Panc1 (cell line): ENCODE measurements around the gene PON2.
A peak's percentile ranks its signal among the peaks of the same experiment; 100 is the strongest.

ENCODE experiments used
- POLR2AphosphoS5 ChIP-seq: IDR thresholded peaks from 2 replicates; pipeline ENCODE4 v1.6.1; 2012; ENCODE audit warnings: mild to moderate bottlenecking, low read depth, low read length, moderate library complexity
- TF ChIP-seq, protein P1 (sequence below): fragments of 450-650 bp; IDR thresholded peaks from 2 replicates; pipeline ENCODE4 v1.5.1; 2017; ENCODE audit warnings: mild to moderate bottlenecking
- TF ChIP-seq, protein P2 (sequence below), 2 experiments: IDR thresholded peaks; 2 replicates each; pipeline ENCODE4 v1.6.1; 2011 to 2012; ENCODE audit warnings: low read depth in 2 of 2, control low read depth in 1 of 2, low read length in 1 of 2, mild to moderate bottlenecking in 1 of 2, moderate library complexity in 1 of 2; ENCODE audit not compliant: insufficient read depth in 1 of 2

DNA sequence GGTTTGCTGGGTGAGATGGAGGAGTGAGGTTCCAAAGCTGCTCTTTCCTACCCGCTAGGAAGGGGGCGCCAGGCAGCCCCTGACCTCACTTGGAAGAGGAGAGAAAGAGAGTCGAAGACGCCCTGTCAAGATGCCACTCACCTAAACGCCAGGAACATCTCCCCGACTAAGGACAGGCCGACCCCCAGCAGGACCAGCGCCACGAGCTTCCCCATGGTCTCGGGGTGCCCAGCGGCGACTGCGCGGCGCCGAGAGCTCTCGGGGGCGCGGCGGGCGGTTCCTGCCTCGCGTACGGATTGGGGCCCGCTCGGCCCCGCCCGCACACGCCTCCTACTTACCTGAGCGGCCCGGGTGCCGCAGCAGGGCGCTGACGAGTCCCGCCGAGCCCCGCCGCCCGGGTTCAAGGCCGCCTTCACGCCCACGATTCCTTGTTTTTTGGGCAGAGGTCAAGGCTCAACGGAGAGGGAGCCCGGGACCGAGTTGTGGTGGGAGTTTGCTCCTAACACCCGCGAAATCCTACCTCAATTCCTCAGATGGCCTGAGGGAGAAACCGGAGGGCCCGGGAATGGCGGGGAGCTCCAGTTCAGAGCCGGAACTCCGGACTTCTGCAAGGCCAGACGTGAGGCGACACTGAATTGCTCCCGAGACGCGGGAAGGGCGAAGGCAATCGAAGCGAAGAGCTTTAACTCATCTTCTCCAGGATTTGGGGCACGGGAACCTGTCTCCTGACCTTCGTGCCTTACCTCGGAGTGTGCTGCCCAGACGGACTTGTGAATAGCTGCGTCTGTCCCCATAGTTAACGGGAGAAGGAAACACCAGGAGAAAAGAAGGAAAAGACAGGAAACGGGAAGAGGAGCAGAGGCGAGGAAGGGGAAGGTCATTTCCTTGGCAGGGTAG lies 38.4 kb downstream of the PON2 start, which contains the start of gene PON3:
- no peak for TF ChIP-seq POLR2AphosphoS5
- TF ChIP-seq, protein P1, sequence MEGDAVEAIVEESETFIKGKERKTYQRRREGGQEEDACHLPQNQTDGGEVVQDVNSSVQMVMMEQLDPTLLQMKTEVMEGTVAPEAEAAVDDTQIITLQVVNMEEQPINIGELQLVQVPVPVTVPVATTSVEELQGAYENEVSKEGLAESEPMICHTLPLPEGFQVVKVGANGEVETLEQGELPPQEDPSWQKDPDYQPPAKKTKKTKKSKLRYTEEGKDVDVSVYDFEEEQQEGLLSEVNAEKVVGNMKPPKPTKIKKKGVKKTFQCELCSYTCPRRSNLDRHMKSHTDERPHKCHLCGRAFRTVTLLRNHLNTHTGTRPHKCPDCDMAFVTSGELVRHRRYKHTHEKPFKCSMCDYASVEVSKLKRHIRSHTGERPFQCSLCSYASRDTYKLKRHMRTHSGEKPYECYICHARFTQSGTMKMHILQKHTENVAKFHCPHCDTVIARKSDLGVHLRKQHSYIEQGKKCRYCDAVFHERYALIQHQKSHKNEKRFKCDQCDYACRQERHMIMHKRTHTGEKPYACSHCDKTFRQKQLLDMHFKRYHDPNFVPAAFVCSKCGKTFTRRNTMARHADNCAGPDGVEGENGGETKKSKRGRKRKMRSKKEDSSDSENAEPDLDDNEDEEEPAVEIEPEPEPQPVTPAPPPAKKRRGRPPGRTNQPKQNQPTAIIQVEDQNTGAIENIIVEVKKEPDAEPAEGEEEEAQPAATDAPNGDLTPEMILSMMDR: peak; percentile 83
- TF ChIP-seq, protein P2, sequence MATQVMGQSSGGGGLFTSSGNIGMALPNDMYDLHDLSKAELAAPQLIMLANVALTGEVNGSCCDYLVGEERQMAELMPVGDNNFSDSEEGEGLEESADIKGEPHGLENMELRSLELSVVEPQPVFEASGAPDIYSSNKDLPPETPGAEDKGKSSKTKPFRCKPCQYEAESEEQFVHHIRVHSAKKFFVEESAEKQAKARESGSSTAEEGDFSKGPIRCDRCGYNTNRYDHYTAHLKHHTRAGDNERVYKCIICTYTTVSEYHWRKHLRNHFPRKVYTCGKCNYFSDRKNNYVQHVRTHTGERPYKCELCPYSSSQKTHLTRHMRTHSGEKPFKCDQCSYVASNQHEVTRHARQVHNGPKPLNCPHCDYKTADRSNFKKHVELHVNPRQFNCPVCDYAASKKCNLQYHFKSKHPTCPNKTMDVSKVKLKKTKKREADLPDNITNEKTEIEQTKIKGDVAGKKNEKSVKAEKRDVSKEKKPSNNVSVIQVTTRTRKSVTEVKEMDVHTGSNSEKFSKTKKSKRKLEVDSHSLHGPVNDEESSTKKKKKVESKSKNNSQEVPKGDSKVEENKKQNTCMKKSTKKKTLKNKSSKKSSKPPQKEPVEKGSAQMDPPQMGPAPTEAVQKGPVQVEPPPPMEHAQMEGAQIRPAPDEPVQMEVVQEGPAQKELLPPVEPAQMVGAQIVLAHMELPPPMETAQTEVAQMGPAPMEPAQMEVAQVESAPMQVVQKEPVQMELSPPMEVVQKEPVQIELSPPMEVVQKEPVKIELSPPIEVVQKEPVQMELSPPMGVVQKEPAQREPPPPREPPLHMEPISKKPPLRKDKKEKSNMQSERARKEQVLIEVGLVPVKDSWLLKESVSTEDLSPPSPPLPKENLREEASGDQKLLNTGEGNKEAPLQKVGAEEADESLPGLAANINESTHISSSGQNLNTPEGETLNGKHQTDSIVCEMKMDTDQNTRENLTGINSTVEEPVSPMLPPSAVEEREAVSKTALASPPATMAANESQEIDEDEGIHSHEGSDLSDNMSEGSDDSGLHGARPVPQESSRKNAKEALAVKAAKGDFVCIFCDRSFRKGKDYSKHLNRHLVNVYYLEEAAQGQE (IDR thresholded peaks at IDR 0.05; ENCODE audit: insufficient read depth in 1 of 2, low read depth in 2 of 2, low read length in 1 of 2): no peak
